HUES64 (cell line): ENCODE results near the gene POR.
"Not testable (repeated sequence)": the region's sequence is repeated elsewhere in the genome, so short reads cannot be mapped to it uniquely, and the experiment has no call there.

ENCODE experiments used
- H3K27ac ChIP-seq: 2 replicates; pipeline ENCODE4 v1.7.0; 2013; ENCODE audit warnings: low read depth, low read length, inconsistent platforms
- H3K27me3 ChIP-seq: 2 replicates; pipeline ENCODE4 v1.6.1; 2013; ENCODE audit warnings: mild to moderate bottlenecking, low read length; ENCODE audit not compliant: insufficient read depth
- H3K36me3 ChIP-seq: 2 replicates; pipeline ENCODE4 v1.6.1; 2013; ENCODE audit warnings: mild to moderate bottlenecking, low read length; ENCODE audit not compliant: insufficient read depth
- H3K4me1 ChIP-seq: 2 replicates; pipeline ENCODE4 v1.6.1; 2013; ENCODE audit warnings: mild to moderate bottlenecking, low read length, moderate library complexity; ENCODE audit not compliant: insufficient read depth
- H3K4me3 ChIP-seq: 2 replicates; pipeline ENCODE4 v1.5.1; 2013; ENCODE audit warnings: mild to moderate bottlenecking, low read length, moderate library complexity
- H3K9ac ChIP-seq: 2 replicates; pipeline ENCODE4 v1.6.1; 2013; ENCODE audit warnings: mild to moderate bottlenecking, low read depth, low read length
- H3K9me3 ChIP-seq: 2 replicates; pipeline ENCODE4 v1.6.1; 2013; ENCODE audit warnings: low read depth, low read length; ENCODE audit not compliant: insufficient read depth
- WGBS: fragments of 150-250, 120-280 bp; methylation state at CpG from one replicate; pipeline ENCODE4 v1.1.7; 2013; ENCODE audit warnings: missing lambda C conversion rate; 5-methylcytosine and 5-hydroxymethylcytosine counted together

The POR gene

GRCh38 chr7:75907668-75908039, 7.3 kb upstream of the POR start:
- WGBS = 95% methylated on average over 7 of the region's 9 CpGs
- not testable (repeated sequence) for H3K4me1 ChIP-seq, H3K4me3 ChIP-seq

DNA sequence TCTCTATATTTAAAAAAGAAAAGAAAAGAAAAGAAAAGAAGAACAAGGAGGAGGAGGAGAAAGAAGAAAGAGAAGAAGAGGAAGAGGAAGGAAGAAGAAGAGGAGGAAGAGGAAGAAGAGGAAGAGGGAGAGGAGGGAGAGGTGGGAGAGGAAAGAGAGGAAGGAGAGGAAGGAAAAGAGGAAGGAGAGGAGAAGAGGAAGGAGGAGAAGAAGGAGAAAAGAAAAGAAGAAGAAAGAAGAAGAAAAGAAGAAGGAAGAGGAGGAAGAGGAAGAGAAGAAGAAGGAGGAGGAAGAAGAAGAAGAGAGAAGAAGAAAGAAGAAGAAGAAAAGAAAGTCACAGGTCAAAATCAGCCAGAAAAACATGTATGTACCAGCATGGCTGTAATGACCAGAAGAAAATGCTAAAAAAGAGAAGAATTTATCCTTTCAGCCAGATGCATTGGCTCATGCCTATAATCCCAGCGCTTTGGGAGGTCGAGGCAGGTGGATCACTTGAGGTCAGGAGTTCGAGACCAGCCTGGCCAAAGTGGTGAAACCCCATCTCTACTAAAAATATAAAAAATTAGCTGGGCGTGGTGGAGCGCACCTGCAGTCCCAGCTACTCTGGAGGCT, 5.3 kb upstream of the POR start:
- Histone ChIP-seq H3K9ac (no peak overlapping the region), H3K36me3 (no peaks in the 10 kb centered on the region), H3K4me3 (no peak overlapping the region), H3K9me3 (no peaks in the 10 kb centered on the region), H3K4me1 (peaks cover 10% of the 10 kb centered on the region; the same call in 1 of the 2 replicates), H3K27ac (no peak overlapping the region), H3K27me3 (no peaks in the 10 kb centered on the region)
- WGBS = 94% methylated on average over 5 of the region's 5 CpGs

More at GRCh38 chr7:75907668-75908039, 7.3 kb upstream of the POR start:
- not testable (repeated sequence) for H3K27me3 ChIP-seq, H3K9ac ChIP-seq, H3K27ac ChIP-seq, H3K36me3 ChIP-seq, H3K9me3 ChIP-seq

DNA sequence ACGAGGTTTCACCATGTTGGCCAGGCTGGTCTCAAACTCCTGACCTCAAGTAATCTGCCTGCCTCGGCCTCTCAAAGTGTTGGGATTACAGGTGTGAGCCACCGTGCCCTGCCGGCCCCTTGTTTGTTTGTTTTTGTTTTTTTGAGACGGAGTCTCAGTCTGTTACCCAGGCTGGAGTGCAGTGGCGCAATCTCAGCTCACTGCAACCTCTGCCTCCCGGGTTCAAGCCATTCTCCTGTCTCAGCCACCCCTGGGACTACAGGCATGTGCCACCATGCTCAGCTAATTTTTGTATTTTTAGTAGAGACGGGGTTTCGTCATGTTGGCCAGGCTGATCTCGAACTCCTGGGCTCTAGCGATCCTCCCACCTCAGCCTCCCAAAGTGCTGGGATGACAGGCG, 3.8 kb upstream of the POR start:
- not testable (repeated sequence) for H3K9me3 ChIP-seq, H3K27ac ChIP-seq, H3K9ac ChIP-seq, H3K4me3 ChIP-seq, H3K4me1 ChIP-seq, H3K27me3 ChIP-seq, H3K36me3 ChIP-seq
- WGBS = 89% methylated on average over 12 of the region's 12 CpGs

DNA sequence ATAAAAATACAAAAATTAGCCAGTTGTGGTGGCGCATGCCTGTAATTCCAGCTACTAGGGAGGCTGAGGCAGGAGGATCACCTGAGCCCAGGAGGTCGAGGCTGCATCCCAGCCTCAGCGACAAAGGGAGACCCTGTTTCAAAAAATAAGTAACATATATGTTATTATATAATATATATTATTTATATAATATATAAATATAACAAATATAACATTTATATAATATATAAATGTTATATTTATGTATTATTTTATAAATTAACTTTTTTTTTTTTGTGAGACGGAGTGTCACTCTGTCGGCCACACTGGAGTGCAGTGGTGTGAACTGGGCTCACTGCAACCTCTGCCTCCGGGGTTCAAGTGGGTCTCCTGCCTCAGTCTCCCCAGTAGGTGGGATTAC, 1.5 kb upstream of the POR start:
- peaks cover 14% of the 10 kb centered on the region for H3K4me1 ChIP-seq
- H3K9ac ChIP-seq = no peak overlapping the region
- no peaks in the 10 kb centered on the region for H3K27me3 ChIP-seq
- no peak overlapping the region for H3K27ac ChIP-seq
- WGBS = 93% methylated on average over 5 of the region's 6 CpGs
- no peak overlapping the region for H3K4me3 ChIP-seq
- H3K9me3 ChIP-seq = no peaks in the 10 kb centered on the region
- H3K36me3 ChIP-seq = no peaks in the 10 kb centered on the region

- peak overlapping the region; percentile 84 for H3K27ac ChIP-seq
Measured at GRCh38 chr7:75914169-75914654, 743 bp upstream of the POR start.

GRCh38 chr7:75915416-75916156, 631 bp downstream of the POR start:
- no peaks in the 10 kb centered on the region for H3K9me3 ChIP-seq
- 1% methylated on average over 32 of the region's 32 CpGs for WGBS
- H3K27me3 ChIP-seq = no peaks in the 10 kb centered on the region
- peaks cover 14% of the 10 kb centered on the region for H3K4me1 ChIP-seq
- H3K36me3 ChIP-seq = no peaks in the 10 kb centered on the region; the same call in 1 of the 2 replicates
- H3K27ac ChIP-seq = peak overlapping the region; percentile 65; the same call in 1 of the 2 replicates
- peak overlapping the region; percentile 72 for H3K9ac ChIP-seq
- peak overlapping the region; percentile 88 for H3K4me3 ChIP-seq

More at GRCh38 chr7:75914169-75914654, 743 bp upstream of the POR start:
- peak overlapping the region; percentile 88 for H3K4me3 ChIP-seq
- peaks cover 14% of the 10 kb centered on the region for H3K4me1 ChIP-seq
- H3K9me3 ChIP-seq = no peaks in the 10 kb centered on the region
- 45% methylated on average over 18 of the region's 18 CpGs for WGBS
- no peaks in the 10 kb centered on the region for H3K36me3 ChIP-seq
- H3K9ac ChIP-seq = peak overlapping the region; percentile 90
- no peaks in the 10 kb centered on the region for H3K27me3 ChIP-seq

GRCh38 chr7:75916259-75916658, 1.3 kb downstream of the POR start:
- Histone ChIP-seq H3K27me3 (no peaks in the 10 kb centered on the region), H3K4me1 (peaks cover 14% of the 10 kb centered on the region), H3K9ac (peak overlapping the region; percentile 72), H3K27ac (no peak overlapping the region), H3K9me3 (no peaks in the 10 kb centered on the region), H3K4me3 (peak overlapping the region; percentile 88), H3K36me3 (no peaks in the 10 kb centered on the region; the same call in 1 of the 2 replicates)
- 74% methylated on average over 5 of the region's 5 CpGs for WGBS

DNA sequence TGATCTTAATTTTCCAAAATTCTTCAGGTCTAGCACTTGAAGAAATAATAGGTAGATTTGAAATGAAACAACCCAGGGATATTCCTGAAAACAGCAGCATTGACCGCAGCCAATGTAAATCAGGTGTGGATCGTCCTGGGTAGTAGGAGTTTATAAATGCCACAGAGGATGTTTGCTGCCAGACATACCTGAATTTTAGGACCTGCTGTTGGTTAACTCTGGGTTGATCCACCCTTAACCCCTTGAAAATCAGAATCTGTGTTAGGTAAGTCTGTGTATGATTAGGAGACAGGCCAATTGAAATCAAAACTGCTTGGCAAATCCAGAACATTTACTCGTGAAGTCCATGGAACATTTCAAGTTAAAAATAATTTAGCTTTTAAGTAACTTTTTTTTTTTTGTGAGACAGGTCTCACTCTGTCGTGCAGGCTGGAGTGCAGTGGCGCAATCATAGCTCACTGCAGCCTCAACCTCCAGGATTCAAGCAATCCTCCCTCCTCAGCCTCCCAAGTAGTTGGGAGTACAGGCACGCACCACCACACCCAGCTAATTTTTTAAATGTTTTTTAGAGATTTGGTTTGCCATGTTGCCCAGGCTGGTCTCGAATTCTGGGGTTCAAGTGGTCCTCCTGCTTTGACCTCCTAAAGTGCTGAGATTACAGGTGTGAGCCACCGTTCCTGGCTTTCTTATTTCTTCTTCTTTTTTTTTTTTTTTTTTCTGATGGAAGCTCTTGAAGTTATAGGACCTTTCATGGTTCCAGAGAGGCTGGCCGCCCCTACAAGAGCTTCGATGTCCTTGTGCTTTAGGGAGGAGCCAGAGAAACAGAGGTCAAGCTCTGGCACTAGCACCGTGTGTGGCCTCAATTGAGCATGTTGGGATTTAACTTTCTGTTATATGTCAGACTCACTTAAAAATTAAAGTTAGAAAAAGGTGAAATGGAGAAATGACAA, 2.0 kb downstream of the POR start:
- Histone ChIP-seq H3K9ac (no peak overlapping the region), H3K36me3 (no peaks in the 10 kb centered on the region; the same call in 1 of the 2 replicates), H3K27ac (no peak overlapping the region), H3K9me3 (no peaks in the 10 kb centered on the region), H3K4me1 (peaks cover 14% of the 10 kb centered on the region), H3K27me3 (no peaks in the 10 kb centered on the region), H3K4me3 (peak overlapping the region; percentile 88; the same call in 1 of the 2 replicates)
- WGBS = 92% methylated on average over 11 of the region's 11 CpGs

DNA sequence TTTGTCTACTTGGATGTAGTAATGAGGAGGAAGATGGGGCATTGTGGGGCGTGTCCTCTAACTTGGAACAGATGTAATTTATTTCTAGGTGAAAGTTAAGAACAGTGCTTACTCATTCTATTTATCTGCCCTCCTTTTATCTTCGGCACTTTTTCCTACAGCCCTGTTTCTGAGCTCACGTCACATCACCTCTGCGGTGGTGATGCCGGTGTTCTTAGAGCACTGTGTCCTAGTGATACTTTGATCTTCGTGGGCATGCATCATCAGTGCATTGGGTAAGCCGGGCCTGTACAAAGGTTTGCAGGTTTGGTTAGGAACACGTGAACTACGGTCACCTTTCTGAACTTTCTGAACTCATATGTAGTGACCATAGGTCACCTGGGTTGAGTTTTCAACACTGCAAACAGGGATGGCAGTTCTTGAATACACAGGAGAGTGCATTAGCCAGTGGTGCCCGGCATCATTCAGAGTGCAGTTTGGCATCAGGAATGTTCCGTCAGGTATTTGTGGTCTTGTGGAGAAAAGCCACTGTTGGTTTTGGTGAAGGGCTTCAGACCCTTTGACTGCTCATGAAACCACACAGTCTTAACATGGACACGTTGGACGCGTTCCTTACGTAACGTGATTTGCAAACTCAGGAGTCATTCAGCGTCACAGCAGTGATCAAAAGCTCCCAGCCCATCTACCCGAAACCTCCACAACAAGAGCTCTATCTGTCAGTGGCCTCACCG, 5.6 kb downstream of the POR start:
- Histone ChIP-seq H3K36me3 (no peaks in the 10 kb centered on the region; the same call in 1 of the 2 replicates), H3K4me3 (no peak overlapping the region), H3K27ac (no peak overlapping the region), H3K27me3 (no peaks in the 10 kb centered on the region), H3K4me1 (peaks cover 14% of the 10 kb centered on the region), H3K9ac (no peak overlapping the region), H3K9me3 (no peaks in the 10 kb centered on the region)
- WGBS = 92% methylated on average over 19 of the region's 19 CpGs

DNA sequence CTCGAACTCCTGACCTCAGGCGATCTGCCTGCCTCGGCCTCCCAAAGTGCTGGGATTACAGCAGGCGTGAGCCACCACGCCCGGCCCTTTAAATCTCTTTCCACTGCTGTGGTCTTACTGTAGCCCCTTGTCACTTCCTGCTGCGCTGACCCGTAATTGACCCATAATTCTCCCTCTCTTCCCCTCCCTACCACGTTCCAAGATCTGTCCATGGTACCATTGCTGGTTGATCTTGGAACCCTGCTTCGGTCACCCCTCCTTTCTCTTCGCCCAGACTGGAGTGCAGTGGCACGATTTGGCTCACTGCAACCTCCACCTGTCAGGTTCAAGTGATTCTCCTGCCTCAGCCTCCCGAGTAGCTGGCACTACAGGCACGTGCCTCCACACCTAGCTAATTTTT, 6.5 kb downstream of the POR start:
- Histone ChIP-seq H3K36me3 (no peaks in the 10 kb centered on the region; the same call in 1 of the 2 replicates), H3K9me3 (no peaks in the 10 kb centered on the region), H3K9ac (no peak overlapping the region), H3K27ac (no peak overlapping the region), H3K27me3 (no peaks in the 10 kb centered on the region), H3K4me1 (peaks cover 6% of the 10 kb centered on the region), H3K4me3 (no peak overlapping the region)
- 92% methylated on average over 14 of the region's 14 CpGs for WGBS
